Measurements from ENCODE around the gene AKAP3. TPM values are rescaled to one million over a fixed set of nuclear protein-coding genes. Genes with fewer than 3 reads are reported as not detected.

Gene AKAP3
- total and polyA plus RNA-seq, 10 of the 15 experiments (the other 5 are each of a cell fraction or from before 2014, with no cell fraction given): 0.40 to 2.4 (median 1.3) TPM

DNA sequence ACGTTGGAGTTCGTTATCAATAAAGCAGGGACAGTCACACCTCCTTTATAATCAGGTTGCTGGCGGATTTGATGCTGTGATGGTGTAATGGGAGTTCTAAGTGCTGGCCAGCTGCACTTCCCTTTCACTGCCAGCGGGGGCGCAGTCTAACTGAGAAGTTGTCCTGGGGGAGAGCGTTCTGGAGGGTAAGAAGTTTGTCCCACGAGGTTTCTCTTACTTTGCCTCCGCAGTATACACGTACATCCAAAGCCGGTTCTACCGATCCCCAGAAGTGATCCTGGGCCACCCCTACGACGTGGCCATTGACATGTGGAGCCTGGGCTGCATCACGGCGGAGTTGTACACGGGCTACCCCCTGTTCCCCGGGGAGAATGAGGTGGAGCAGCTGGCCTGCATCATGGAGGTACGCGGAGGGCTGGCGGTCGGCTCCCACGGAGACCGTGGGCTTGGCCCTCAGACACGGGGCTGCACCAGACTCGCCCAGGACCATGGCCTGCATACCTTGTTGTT lies 44.1 kb downstream of the AKAP3 start (continued):
- TF ChIP-seq ZNF217 (IDR thresholded peaks at IDR 0.05): no peak
- no peak for TF ChIP-seq ESRRA (IDR thresholded peaks at IDR 0.05; ENCODE audit: low read length)
- TF ChIP-seq RBBP5 (conservative IDR thresholded peaks at IDR 0.05): no peak
- peak; percentile 44; the same call in 1 of the 2 replicates for TF ChIP-seq HCFC1 (IDR thresholded peaks at IDR 0.05; ENCODE audit: low read length)
- TF ChIP-seq SREBF2 (IDR thresholded peaks at IDR 0.05; ENCODE audit: low read length): no peak
- TF ChIP-seq CEBPZ (IDR thresholded peaks at IDR 0.05; ENCODE audit: low read depth, low read length): no peak
- TF ChIP-seq KDM1A (IDR thresholded peaks at IDR 0.05; ENCODE audit: borderline replicate concordance): no peak
- no peak for TF ChIP-seq EP300 (IDR thresholded peaks at IDR 0.05; ENCODE audit: borderline replicate concordance in 1 of 2, control insufficient read depth in 1 of 2, low read depth in 2 of 2, low read length in 2 of 2)
- no peak for TF ChIP-seq CHD1 (IDR thresholded peaks at IDR 0.05; ENCODE audit: low read depth, low read length)
- no peak for TF ChIP-seq FOXM1 (IDR thresholded peaks at IDR 0.05; ENCODE audit: low read depth, low read length)
- TF ChIP-seq MEF2A (IDR thresholded peaks at IDR 0.05; ENCODE audit: insufficient read depth, low read depth, low read length): no peak
- TF ChIP-seq NR2C2 (IDR thresholded peaks at IDR 0.05; ENCODE audit: borderline replicate concordance, control insufficient read depth, insufficient read length, low read depth): no peak
- no peak for TF ChIP-seq TARDBP (IDR thresholded peaks at IDR 0.05; ENCODE audit: borderline replicate concordance)
- peak; percentile 94 for TF ChIP-seq NBN (IDR thresholded peaks at IDR 0.05)
- TF ChIP-seq SP1 (IDR thresholded peaks at IDR 0.05; ENCODE audit: low read depth, low read length): no peak
- TF ChIP-seq NFYA (IDR thresholded peaks at IDR 0.05; ENCODE audit: borderline replicate concordance, low read depth, low read length): no peak
- no peak for TF ChIP-seq ZNF622 (IDR thresholded peaks at IDR 0.05)
- no peak for TF ChIP-seq CBX5 (IDR thresholded peaks at IDR 0.05; ENCODE audit: low read depth)
- no peak for TF ChIP-seq BCL11A (IDR thresholded peaks at IDR 0.05; ENCODE audit: low read depth, low read length)
- no peak for TF ChIP-seq ZNF274 (IDR thresholded peaks at IDR 0.05; ENCODE audit: insufficient read depth, insufficient read length)
- no peak for TF ChIP-seq NFIC (IDR thresholded peaks at IDR 0.05; ENCODE audit: low read depth, low read length)
- TF ChIP-seq IRF3 (IDR thresholded peaks at IDR 0.05): 0 out of 2 replicates have a peak, but pooled peaks have one; percentile 29
- 0 out of 2 replicates have a peak, but pooled peaks have one; percentile 66 for TF ChIP-seq LARP7 (IDR thresholded peaks at IDR 0.05)
- TF ChIP-seq ZNF207 (IDR thresholded peaks at IDR 0.05; ENCODE audit: borderline replicate concordance): peak; percentile 79; the same call in 1 of the 2 replicates
- no peak for TF ChIP-seq ETV6 (conservative IDR thresholded peaks at IDR 0.05 in 1 of 2, IDR thresholded peaks at IDR 0.05 in 1 of 2; ENCODE audit: borderline replicate concordance in 1 of 2, low read depth in 1 of 2)
- peak; percentile 83 for TF ChIP-seq POLR2A (IDR thresholded peaks at IDR 0.05; ENCODE audit: low read depth, low read length)
- no peak for TF ChIP-seq YBX1 (IDR thresholded peaks at IDR 0.05)
- TF ChIP-seq HDAC6 (IDR thresholded peaks at IDR 0.05; ENCODE audit: unreplicated experiment): no peak
- TF ChIP-seq, protein P1, sequence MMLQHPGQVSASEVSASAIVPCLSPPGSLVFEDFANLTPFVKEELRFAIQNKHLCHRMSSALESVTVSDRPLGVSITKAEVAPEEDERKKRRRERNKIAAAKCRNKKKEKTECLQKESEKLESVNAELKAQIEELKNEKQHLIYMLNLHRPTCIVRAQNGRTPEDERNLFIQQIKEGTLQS (IDR thresholded peaks at IDR 0.05; ENCODE audit: borderline replicate concordance, extremely low read depth, low read depth, low read length): no peak
- no peak for TF ChIP-seq NR2C1 (IDR thresholded peaks at IDR 0.05)
- TF ChIP-seq KAT2A (conservative IDR thresholded peaks at IDR 0.05; ENCODE audit: control insufficient read depth, low read depth, low read length): no peak
